ENCODE results near the gene MFAP3.
"Not testable (repeated sequence)": the region's sequence is repeated elsewhere in the genome, so short reads cannot be mapped to it uniquely, and the experiment has no call there.

Gene MFAP3

DNA sequence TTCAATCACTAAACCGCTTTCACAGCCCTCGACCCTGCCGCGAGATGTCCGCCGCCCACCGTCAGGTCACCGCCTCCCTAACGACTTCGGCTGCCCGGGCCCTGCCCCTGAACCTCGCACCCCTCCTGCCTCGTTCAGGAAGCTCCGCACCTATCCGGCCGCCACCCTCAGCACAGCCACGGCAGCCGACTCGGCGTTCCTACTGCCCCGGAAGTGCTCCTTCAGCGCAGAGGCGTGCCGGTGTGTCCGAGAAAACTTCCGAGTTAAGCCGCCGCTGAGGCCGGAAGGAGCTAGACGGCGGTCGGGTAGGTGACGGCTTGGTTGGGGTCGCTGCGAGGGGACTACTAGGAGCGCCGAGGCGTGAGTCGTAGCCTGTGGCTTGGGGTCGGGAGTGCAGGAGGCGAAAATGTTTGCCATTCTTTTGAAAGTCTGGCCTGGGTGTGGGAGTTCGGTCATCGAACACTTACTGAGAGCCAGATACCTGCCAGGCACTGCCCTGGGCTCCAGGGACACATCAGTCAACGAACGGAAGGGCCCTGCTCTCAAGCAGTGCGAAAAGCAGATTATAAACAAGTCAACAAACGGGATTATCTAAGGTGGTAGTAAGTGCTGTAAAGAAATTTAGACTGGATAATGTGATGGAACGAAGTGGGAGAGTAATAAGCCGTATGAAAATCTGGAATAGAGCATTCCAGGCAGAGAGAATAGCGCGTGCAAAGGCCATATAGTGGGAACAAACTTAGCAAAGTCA, at the start of gene MFAP3, which contains the start of gene FAM114A2:
TSS of gene MFAP3 (plus strand) at position 261 of the 751 bp plus-strand sequence. CDS start 10,756 bp downstream, outside the sequence.
TSS of gene FAM114A2 (minus strand) at position 204 of the 751 bp plus-strand sequence. CDS start 3,957 bp downstream, outside the sequence.
- peak; percentile 90 for DNase-seq (ENCODE audit: low spot score)

DNA sequence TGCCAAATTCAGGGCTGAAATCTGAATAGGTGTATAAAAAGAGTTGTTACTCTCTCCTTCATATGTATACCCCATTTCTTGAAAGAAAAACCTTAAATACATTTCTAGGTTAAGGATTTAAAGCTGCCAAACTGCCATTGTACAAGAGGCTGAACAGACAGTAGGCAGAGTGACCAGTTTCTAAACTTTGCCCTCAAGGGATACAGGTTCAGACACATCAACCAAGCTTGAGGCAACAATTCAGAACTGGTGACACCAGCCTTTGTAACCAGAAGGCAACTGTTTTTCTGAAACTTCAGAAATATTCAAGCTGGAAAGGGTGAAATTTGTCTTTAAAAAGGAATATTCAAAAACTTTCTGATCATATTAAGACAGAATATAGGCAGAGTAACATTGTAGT, 47.6 kb upstream of the MFAP3 start:
- DNase-seq (ENCODE audit: low spot score): no peak

DNA sequence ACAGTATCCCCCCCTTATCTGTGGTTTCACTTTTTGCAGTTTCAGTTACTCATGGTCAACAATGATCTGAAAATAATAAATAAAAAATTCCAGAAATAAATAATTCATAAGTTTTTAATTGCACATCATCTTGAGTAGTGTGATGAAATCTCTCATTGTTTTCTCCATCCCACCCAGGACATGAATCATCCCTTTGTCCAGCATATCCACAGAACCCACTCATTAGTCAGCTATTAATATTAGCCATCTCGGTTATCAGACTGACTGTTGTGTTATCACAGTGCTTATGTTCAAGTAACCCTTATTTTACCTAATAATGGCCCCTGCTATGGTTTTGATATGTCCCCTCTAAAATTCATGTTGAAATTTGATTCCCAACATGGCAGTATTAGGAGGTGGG, 40.8 kb upstream of the MFAP3 start:
- DNase-seq (ENCODE audit: low spot score): no peak

DNA sequence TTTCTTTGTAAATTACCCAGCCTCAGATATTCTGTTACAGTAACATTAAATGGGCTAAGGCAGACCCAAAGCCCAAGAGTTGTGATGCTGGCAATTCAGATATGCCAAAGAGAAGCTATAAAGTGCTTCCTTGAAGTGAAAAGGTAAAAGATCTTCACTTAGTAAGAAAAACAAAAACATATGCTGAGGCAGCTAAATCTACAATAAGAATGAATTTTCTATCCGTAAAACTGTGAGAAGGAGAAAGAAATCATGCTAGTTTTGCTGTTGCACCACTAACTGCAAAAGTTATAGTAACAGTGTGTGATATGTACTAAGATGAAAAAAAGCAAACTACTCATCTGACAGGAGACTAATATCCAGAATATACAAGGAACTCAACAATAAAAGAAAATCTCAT, 40.0 kb upstream of the MFAP3 start:
- no peak for DNase-seq (ENCODE audit: low spot score)

DNA sequence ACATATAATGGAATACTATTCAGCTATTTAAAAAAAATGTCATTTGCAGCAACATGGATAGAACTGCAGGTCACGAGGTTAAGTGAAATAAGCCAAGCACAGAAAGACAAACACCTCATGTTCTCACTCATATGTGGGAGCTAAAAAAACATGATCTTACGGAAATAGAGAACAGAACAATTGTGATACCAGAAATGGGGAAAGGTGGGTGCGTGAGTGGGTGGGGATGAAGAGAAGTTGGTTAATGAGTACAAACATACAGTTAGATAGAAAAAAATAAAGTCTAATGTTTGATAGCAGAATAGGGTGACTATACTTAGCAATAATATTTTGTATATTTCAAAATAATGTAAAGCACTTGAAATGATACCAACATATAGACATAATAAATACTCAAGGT, 38.8 kb upstream of the MFAP3 start:
- DNase-seq (ENCODE audit: low spot score): no peak

DNA sequence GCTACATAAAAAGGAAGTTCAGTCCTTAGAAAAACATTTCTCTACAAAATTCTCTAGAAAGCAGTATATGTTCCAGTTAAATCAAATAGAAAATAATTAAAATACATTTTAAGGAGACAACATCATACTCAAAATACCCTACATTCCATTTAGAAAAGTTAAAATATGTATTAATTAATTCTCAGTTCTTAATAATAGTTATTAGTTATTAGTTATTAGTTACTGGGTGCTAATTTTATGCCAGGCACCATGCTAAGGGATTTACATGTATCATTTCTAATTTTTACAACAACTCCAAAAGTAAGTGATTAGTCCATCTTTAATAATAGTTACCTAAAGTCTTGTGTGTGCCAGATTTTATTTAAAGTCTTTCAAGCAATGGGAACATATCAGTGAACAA, 38.1 kb upstream of the MFAP3 start:
- DNase-seq (ENCODE audit: low spot score): no peak

DNA sequence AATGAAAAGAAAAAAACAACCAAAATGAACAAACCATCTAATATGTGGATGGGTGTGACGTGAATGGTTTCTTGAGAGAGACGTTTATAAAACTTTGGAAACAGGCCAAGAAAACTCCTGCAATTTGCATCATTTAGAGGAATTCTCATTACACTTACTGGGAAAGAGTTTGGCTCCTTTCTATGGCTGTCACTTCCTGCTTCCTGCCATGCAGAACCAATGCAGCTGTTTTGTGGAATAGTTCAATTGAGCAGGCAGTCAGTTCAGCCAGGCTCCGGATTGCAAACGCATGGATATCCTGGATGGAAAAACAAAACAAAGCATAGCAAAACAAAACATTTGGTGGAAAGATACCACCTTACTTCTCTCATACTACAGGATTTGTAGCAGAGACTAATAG, 36.7 kb upstream of the MFAP3 start:
- no peak for DNase-seq (ENCODE audit: low spot score)

DNA sequence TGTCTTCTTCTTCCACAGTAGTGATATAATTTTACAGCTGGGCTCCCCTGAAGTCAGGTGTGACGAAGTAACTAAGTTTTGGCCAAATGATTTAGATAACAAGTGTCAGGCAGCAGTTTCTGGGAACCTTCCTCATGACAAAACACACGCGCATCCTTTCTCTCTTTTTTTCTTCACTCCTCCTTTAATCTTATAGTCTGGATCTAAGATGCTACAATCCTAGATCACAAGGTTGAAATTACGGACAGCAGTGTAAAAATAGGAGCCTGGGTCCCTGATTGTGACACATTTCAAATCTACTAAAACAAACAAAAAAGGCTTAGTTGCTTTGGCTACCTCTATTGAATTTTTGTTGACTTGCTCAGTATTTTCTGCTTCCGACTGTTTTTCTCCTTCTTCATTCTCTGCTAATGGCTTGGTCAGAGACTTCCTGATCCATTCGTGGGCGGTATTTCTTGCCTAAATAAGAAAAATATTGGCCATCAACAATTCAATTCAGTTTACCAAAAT, 36.2 kb upstream of the MFAP3 start:
- no peak for DNase-seq (ENCODE audit: low spot score)

DNA sequence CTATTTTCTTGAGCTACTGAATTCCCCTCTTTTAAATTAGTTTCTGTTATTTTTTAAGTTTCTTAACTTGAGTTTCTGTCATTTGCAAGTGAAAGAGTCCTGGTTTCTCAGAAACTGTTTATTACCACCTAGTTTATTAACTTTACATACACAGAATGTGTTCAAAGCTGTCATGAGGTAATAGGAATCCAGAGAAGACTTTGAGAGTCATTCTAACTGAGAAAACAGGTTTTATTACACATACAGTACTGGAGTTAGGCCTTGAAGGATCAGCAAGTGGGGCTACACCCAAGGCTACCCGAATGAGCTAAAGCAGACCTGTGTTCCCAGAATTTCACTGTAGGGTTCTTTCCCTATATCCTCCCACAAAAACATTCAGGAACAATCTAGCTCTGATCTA, 33.1 kb upstream of the MFAP3 start:
- DNase-seq (ENCODE audit: low spot score): no peak

DNA sequence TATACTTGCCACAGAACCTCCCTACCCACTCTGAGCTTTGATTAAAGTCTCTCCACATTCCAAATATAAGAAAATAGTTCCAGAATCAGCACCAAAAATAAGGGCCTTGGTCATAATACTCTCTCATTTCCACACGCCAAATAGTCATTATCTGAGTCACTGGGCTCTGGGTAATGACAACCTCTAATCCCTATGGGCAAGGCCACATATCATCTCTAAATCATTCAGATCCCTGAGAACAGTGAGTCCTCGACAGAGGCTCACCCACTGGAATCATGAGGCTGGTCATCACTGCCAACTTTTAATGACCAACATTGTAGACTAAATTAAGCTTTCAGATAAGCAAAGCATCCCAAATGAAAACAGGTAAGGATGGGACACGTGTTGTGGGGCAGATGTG, 28.1 kb upstream of the MFAP3 start:
- DNase-seq (ENCODE audit: low spot score): peak; percentile 45

DNA sequence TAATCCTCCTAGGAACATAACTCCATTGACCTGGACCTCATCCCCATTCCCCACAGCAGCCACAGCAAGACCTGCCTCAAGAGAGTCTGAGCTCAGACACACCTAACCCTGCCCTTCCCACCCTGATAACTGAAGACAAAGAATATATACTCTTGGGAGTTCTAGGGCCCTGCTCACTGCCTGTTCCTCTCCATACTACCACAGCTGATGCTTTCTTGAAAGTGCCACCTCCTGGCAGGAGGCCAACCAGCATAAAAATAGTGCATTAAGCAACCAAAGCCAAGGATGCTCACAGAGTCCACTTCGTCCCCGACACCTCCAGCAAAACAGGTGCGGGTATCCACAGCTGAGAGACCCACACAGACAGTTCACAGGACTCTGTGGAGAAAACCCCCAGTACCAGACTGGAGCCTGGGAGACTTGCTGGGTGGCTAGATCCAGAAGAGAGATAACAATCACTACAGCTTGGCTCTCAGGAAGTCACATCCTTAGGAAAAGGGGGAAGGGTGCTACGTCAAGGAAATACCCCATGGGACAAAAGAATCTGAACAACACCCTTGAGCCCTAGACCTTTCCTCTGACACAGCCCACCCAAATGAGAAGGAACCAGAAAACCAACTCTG, 23.6 kb upstream of the MFAP3 start:
- no peak for DNase-seq (ENCODE audit: low spot score)

DNA sequence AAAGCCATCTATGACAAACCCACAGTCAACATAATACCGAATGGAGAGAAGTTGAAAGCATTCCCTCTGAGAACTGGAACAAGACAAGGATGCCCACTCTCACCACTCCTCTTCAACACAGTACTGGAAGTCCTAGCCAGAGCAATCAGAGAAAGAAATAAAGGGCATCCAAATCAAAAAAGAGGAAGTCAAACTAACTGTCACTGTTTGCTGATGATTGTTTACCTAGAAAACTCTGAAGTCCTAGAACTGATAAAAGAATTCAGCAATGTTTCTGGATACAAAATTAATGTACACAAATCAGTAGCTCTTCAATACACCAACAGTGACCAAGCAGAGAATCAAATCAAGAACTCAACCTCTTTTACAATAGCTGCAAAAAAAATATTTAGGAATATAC, 19.8 kb upstream of the MFAP3 start:
- not testable (repeated sequence) for DNase-seq (ENCODE audit: low spot score)

DNA sequence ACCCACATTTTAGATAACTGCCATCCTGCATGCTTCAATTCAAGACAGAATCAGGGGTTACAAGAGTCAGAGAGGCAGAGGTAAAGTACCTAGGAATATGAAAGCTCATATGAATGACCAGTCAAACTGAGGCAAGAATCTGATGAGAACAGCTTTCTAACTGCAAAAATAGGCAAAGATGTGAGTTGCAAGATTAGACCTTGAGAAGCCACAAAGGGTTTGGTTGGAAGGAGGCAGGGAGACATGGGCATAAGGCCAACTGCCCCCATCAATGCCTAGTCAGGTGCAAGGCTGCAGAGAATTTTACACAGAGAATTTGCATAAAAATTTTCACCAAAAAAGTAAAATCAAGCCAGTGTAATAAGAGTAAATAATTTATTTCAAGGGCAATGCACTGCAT, 12.8 kb upstream of the MFAP3 start:
- DNase-seq (ENCODE audit: low spot score): no peak

DNA sequence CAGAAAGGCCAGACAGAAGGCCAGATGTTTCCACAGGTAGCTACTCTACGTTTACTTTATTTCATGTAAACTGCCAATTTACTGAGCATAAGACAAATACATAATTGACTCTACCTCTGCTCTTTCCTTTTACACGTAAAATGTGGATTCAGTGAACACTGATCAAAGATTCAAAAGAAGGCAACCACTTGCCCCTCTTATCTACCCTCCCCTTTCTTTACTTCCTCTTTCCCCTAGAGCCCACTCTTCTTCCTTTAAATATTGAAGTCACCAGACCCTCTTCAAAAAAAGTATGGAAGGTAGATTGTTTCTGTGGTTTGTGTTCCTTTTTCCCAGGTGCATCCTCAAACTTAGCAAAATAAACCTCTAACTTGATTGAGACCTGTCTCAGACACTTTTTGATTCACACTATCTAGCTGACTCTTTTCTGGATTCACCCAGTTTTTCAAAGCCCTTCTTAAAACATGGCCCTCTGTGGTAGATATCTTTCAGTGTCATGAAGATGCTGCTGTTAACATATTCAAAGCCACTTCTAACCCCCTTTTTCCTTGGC, 6.8 kb upstream of the MFAP3 start:
- no peak for DNase-seq (ENCODE audit: low spot score)

DNA sequence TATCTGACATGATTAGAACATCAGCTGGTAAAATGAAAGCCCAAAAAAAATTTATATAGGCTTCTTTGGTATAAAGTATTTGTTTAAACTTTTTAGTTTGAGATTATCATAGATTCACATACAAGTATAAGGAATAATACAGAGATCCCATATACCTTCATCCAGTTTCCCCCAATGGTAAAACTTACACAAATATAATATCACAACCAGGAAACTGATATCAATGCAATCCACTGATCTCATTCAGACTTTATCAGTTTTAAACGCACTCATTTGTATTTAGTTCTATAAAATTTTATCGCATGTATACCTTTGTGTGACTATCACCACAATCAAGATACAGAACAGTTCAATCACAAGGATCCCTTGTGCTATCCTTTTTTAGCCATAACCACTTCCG, 3.8 kb upstream of the MFAP3 start:
- DNase-seq (ENCODE audit: low spot score): no peak

DNA sequence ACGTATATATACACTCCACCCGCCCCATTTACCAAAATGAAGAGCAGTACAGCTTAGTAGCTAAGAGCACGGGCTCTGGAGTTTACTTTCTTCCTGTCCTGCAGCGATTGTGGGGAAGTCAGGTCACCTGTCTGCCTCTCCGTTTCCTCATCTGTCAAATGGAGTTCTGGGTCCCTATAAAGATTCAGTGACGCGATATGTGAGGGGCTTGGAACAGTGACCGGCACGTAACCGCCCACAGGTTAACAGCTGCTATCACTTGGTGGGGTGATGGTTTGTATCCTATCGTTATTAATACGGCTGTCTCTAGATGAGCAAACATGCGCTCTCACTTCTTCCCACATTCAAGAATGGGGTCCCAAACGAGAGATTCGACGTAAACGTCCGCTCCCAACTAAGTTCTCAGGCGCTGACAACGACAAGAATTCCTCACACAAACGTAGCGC, 483 bp upstream of the MFAP3 start:
- DNase-seq (ENCODE audit: low spot score): peak; percentile 47

DNA sequence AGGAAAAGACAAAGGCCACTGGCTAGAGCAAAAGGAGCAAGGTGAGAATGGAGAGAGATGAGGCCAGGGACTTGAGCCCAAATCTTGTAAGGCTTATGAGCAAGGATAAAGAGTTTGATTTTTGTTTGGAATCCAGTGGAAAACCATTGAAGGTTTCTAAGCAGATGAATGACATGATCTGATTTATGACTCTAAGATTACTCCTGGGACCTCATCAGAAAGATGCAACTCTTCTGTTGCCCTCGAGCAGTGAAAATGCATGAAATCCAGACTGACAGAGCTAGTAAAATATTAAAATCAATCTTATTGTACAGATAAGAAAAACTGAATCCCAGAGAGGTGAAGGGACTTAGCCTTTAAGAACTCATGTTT, 677 bp downstream of the MFAP3 start:
- peak; percentile 20 for DNase-seq (ENCODE audit: low spot score)

DNA sequence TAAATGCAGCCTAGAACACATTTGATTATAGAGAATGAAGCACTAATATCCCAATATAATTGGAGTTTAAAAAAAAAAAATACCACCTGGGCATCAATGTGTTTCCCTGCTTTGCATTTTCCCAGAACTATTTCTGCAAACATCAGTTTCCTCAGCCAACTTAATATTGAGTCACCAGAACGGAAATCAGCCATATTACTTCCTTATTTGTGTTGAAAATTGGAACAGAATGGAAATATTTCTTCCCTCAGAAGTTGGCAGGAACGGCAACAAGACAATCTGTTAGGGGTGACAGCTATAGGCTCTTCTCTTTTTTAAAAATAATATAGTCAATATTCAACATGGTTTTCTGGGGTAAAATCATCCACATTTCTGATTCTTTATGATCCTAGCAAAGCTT, 4.0 kb downstream of the MFAP3 start:
- no peak for DNase-seq (ENCODE audit: low spot score)

DNA sequence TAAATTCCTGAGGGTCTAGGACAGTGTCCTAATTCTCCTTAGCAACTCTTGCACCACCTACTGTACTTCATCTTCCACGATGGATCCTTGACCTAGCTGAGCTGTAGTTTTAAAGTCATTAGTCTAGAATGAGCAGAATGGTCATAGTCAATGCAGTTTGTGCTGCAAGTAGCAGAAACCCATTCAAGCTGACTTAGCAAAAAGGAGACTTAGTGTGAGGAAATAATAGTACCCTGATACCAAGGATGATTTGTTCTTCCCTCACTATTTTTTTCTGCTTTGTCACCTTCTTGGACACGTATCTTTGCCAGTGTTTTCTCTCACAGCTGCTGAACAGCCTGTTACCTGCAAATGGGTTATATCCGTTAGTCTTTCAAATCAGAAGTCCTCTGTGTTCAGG, 5.3 kb downstream of the MFAP3 start:
- no peak for DNase-seq (ENCODE audit: low spot score)

DNA sequence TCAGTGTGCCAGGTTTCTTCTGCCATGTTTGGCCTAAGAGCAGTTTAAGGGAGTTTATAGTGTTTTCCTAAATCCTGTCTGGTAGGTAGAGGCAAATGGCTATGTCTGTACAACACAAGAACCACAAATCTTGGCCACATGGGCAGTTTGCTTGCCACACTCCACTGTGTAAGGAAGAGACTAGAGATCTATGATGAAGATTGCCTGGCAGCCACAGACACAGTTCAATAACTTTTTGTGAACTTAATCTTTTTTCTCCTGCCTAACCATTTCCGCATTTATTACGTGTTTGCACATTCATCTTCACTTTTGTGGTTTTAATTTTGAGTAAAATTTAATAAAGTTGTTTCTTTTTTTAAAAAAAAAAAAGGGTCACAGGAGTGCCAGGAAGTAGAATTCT, 5.8 kb downstream of the MFAP3 start:
- DNase-seq (ENCODE audit: low spot score): no peak

DNA sequence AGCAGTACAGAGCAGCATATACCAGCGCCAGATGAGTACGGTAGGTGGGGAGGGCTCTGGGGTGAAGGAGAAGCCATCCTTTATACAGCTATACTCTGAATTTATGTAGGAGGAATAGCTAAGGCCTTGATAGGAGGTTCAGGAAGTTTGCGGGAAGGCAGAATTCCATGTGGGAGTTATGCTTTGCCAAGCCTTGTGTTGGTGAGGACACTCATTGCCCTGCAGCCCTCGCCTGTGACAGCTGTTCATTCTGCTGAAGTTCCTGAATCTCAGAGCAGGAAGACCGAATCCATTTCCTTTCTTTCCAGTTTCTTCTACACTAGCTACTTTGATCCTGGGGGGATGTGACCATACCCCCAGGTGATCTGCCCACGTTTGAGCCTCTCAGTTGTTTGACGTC, 7.7 kb downstream of the MFAP3 start:
- no peak for DNase-seq (ENCODE audit: low spot score)

DNA sequence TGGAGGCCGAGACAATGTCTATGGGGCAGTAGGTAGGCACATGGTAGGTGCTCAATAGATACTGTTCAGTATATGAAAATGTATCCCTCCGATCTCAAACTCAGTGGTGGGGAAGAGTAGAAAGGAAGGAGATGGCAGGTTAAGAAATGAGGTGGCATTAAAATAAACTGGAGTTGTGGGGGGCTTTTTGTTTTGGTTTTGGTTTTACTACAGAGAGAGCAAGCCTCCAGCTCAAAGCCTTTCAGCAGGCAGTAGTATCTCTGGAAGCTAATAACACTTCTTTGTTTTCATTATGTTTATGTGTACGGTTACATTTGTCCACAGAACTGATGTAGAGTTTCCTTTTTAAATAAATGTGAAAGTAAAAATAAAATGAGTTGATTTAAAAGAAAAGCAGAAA, 8.6 kb downstream of the MFAP3 start:
- DNase-seq (ENCODE audit: low spot score): no peak

DNA sequence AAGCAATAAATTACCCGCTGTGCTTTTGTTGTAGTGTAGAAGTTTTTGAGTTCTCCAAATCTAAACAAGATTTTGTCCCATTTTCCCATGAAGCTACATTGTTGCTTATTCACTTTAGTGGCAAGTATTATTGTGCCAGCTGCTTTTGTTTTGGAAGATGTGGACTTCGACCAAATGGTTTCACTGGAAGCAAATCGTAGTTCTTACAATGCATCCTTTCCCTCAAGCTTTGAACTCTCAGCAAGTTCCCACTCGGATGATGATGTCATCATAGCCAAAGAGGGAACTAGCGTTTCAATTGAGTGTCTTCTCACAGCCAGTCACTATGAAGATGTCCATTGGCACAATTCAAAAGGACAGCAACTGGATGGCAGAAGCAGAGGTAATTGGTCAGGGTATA, 10.9 kb downstream of the MFAP3 start:
- DNase-seq (ENCODE audit: low spot score): no peak
